Right hindlimb (tissue), 1 donor: Measurements from ENCODE around the gene NFIA.
A peak's percentile ranks its signal among the peaks of the same experiment; 100 is the strongest.
"Not testable (repeated sequence)": the region's sequence is repeated elsewhere in the genome, so short reads cannot be mapped to it uniquely, and the experiment has no call there.

Experiments used
- DNase-seq: peaks from one replicate; pipeline ENCODE4 v3.0.0-alpha.2; 2018

NFIA gene

DNA sequence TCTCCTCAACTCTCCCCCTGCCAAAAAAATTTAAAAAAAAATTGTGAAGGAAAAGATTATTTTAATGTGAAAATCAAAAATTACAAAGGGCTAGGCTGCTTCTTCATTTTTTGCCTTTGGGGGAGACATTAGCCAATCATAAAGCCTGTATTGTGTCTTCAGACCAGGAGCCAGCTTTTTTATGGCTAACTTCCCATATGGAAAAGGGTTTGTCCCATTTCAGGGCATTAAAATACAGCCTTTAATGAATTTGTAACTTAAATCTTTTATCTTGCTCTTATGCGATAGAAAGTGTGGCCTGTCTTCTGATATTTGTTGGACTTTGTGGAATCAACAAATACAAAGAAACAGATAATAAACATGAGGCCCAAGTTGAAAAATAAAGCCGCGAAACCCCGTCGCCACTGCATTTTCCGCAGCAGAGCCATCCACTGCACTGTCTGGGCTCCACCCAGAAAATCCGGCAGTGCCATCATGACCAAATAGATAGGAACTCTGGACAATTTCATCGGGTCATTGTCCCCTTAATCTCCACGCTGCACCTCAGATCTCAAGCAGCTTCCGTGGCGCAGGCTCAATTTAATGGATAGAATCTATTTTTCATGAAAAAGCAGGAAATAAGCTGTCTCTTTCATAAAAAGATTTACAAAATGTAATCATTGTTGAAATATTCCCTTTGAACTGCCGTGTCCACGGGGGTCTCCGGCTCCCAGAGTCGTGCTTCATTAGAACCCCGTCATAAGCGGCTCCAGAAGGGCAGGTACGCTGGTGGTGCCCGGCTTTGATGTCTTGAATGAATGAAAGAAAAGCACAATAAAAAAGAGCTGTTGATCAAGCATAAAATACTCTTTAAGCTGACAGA lies 365.0 kb downstream of the NFIA start:
- DNase-seq, result no peak

DNA sequence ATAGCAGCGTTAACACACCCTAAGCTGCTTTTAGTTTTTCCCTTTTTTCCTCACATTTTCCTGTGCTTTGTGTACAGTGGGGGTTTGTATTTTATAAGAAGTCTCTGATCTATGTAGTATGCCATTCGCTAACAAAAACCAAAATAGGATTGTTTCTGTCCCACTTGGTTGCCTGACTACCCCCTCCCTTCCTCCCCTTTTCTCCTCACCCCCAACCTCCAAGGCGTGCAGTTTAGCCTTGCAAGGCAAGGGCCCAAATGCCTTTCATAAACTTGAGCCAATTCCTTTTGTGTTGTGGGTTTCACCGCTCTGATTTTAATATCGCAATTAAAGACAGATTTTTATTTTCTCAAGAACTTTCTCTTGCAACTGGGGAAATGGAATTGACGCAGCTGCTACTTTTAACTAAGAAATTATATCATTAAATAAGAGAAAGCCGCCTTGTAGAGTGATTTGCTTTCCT lies 365.6 kb downstream of the NFIA start:
- DNase-seq, result no peak

DNA sequence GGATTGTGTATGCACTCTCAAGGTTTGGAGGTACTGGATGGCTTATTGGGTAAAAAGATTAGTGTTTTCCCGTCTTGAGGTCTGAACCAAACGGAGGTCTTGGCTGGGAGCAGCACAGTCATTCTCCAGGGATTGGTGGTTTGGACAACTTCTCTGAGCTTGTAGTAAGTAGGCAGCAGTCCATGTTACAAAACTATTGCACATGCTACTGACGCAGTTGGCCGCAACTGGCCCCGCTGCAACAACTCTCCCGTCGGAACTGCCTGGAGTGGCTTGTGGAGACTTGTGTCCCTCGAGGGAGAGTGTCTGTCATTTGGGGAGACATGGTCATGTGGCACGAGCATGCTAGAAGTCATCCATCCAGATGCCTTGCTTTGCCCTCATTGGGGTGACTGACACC lies 366.6 kb downstream of the NFIA start:
- DNase-seq, result peak; percentile 90

DNA sequence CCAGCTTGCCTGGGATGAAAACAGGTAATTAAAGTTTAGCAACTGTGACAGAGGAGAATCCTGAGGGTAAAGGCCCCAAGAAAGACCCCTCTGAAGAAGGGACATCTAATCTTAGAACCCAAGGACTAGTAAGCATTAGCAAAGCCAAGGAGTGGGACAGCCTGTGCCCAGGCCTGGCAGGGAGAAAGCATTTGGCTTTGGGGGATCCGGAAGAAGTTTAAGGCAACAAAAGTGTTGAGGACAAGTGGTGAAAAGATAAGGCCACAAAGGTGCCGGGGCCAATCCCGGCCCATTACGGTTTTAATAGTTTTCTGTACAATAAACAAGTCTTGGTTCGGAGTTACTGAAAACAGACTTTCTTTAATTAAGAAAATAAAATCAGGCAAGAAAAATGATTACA lies 367.0 kb downstream of the NFIA start:
- no peak for DNase-seq

DNA sequence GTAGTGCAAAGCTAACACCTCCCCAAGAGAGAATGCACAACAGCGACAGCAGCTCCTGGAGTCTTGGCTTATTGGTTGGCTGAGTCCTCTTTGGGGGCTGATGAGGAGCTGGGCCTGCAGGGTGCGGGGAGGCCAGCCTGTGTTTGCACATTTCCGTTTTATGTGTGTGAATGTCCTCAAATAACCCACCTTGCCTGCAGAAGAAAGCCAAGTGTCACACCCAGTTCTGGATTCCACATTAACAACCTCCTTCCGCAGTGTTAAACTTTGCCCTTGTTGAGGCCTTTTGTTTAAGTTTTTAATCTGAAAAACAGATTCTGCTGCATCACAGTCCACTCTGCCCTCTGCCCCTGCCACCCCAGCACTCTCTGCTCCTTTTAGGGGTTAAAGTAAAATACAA lies 368.1 kb downstream of the NFIA start:
- DNase-seq, result peak; percentile 48

DNA sequence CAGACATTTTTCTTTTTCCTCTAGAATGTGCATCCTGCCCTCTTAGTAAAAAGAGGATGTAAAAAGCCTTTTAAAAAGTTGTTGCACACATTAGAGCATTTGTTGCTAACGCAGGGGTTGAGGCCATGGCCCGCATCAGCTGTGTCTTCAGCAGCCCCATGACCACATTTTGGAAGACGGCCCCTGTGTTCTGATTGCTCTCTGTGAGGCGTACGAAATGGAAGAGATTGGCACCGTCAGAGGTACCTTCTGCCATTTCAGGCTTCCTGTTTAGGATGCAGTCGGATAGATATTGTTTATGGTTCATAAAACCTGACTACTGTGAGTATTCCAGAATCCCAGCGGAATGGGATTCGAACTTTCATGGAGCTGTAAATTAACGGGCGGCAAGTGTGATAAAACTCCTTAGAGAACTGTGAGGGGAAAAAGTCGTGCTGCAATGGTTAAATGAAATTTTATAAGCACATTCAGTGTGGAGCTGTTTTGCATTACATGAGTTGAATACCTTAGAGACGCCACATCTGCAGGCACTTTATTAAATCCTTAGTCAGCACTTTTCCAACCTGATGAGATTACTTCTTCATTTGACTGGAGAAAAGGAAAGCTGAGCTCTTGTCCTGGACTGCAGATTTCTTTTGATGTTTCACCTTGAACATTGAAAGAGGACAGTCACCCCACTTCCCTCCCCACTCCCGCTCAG lies 368.7 kb downstream of the NFIA start:
- DNase-seq, result peak; percentile 81

DNA sequence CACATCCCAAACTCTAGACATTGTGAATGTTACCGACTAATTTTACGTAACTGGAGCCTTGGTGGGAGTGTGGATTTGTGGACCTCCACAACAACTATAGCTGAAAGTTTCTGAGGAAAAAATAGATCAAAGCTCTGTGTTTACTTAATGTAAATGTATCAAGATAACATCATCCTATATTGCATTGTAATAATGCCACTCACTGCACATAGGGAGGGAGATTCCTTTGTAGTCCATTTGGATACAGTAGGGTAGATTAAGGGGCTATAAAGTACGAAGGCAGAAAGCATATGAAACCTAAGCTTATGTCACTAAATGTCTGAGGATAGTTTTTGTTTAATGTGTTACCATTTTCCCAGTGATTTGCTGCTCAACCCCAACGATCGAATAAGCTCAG lies 369.2 kb downstream of the NFIA start:
- DNase-seq, result no peak

DNA sequence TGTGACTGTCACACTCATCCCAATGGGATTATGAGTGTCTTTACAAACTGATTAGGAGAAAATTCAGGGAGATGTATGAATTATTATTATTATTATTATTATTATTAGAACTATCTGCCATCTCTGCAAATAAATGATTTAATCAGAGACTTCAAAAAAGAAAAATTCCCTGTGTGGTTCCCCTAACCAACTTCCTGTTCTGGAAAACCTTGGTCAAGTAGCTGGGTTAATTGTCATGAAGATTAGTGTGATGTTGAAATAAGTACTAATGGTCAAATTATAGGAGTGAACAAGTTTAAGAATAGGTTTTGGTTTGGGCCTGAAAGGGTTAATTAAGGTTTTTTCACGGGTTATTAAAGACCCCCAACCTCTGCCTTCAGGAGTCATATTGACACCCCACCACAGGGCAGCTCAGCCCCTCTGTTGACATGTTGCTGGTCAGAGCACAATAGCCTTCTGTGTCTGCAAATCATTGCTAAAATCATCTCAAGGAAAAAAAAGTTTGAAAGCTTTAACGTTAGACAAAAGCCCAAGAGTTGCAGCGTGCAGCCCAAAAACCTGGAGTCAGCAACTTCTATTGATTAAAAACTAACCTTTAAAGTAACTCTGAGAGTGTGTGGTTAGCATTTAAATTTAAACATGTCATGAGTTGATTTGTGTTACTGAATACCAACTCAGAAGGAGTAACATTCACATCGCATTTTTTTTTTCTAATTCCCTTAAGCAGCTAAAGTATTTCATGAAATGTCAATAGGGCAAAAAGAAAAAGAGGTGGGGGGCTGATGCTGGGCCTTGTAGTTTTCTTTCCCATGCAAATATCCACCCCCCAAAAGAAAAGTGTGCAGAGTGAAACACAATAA lies 370.0 kb downstream of the NFIA start:
- peak; percentile 36 for DNase-seq

DNA sequence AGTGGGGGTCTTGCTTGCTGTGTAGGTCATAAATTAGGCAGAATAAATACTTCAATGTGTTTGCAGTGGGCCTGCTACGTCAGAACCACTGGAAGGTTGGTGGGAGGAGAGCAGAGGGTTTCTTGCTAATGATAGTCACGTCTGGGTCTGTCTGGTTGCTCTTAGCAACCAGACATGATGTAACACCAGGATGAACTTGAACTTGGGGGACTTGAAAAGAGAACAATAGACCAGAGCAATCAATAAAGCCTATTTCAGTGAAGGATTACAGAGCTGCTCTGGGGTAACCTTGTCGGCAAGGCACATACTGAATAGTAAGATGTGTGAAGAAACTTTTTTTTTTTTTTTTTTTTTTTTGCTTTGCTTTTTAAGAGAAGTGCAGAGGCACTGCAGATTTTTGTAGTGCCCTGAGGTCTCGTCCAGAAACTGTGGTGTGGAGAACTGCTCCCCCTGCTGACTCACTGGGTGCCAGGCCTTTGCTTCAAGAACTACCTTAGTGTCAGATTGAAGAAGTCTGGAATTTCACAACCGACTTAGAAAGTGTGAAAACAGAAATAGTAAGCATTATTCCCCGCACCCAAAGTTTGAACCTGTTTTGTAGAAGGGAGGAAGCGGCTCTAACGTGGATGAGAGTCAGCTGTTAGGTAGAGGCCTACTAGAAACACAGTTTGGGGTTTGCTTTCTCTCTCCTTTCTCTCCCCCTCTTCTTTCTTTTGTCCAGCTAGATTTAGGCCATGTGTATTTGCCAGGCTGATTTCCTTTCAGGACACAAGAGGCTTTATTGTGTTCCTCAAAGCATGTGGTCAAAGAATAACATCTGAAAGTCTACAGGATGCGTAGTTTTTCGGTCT lies 371.0 kb downstream of the NFIA start:
- DNase-seq, result peak; percentile 93

DNA sequence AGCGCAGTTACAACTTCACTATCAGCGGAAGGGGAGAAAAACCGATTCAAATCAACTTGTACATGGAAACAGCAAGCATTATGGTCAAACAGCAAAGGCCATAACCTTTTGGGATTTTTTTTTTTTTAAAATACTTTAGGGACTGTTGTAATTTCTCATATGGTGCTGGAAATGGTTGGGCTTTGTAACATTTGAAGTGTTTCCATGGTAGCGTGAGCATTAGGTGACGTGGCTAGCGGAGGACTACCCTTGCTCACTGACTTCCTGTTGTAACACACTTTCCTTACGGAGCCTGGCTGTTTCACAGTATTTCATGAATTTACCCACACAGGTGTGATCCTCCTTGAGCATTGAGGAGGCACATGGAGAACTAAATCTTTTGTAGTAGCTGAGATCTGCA lies 373.0 kb downstream of the NFIA start:
- DNase-seq, result no peak

DNA sequence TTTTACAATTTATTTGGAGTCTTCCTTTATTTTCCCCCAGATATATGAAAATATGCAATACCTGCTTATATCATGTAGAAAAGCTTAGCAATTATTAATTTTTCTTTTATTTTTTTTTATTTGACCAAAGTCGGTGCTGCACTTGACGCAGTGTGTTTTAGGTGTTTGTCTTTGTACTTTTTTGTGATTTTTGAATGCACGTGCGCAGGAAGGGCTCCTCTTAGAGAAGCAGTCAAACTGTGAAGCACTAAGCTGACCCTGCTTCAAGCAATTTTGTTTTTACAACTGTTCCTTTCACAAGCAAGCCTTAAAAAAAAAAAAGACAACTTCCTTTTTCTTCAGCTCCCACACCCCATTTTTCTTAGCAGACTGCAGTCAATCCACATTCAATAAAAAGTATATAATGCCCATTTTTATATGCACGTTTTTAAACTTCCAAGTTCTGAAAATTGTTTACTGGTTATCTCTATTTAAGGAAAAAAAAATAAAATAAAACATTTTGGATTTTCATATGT lies 375.2 kb downstream of the NFIA start:
- no peak for DNase-seq

DNA sequence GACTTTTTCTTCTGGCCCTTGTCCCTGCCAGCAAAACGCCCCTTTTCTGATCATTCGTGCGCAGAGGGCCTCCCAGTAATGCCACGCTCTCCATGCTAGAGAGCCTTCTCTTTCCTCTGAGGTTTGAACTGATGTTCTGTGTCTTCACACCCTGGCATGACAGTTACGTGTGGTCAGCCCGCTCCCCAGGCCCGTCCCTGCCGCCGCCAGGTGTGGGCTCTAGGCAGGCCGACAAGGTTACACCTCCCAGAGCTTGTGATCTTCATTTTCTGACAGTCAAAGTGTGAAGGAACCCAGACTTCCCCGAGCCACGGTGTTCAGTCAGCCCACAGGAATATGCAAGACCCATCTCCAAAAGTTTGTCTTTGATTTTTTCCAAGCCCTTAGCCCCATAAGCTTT lies 377.0 kb downstream of the NFIA start:
- DNase-seq, result no peak

DNA sequence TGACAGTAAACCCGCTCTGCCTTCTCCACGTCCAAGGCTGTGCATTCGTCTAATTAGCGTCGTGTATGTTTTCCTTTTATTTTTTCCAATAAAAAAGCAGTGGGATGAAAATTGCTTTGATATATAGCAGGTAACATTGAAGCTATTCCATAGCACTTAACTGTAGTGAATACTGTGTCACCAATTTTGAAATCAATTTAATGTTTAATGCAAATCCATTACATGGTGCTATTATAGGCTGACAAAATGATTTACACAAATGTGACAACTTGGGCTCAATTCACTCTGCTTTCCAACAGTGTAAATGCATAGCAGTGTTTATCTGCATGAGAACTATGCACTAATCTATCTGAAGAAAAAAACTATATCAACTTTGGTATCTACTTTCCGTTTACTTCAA lies 377.8 kb downstream of the NFIA start:
- DNase-seq, result no peak

DNA sequence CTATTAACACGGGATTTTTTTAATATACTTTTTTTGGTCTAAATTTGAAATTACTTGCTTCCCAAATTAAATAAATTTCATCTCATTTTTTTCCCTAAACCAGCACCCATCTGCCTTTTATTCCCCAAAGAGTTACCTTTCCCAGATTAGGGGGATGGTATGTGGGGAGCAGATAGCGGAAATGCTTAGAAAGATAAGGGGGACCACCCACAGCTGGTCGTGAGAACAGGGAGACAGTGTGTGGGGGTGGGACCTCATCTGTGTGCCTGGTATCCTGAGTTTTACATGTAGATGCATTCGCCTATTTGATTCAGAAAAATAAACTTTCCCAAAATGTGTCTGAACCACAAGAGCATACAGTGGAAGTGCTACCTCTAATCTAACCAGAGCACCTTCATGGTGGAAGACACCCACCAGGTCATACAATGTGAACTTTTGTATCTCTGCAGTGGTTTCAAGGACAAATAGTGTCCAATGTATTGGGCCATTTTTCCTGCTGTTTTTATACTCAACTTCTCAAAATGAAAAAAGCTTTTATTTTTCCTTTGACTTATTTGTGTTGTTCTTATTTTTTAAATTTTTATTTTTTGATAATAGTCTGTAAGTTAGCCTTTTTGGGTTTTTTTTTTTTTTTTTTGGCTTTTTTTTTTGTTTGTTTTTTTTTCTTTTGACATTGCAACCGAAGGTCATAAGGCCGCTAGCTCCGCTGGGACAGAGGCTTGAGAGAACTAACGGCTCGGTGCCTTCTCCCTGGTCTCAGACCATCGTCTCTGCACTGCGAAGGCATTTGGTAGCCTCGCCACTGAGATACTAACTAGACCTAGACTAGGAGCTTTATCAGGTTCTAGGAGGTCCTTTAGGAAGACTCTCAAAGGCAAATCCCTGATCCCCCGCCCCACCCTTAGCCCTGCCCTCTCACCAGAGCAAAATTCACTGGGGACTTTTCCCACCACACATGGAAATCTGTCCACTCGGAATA lies 379.3 kb downstream of the NFIA start:
- no peak for DNase-seq

DNA sequence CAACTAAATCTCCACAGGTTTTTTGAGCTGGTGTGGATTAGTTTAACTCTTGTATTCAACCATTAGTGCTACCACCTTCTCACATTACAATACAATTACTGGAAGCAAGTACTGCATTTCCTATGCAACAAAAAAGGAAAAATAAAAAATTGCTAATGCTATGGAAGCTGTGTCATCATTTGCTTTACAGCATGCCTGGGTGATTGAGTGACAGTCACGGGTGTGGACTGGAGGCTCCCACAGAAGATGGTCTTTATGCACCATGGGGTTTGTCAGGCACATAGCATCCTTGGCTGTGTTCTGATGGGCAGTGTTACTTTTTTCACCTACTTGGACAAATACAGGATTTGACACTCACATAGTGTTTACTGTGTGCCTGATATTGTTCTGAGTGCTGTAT lies 380.3 kb downstream of the NFIA start:
- DNase-seq, result no peak

DNA sequence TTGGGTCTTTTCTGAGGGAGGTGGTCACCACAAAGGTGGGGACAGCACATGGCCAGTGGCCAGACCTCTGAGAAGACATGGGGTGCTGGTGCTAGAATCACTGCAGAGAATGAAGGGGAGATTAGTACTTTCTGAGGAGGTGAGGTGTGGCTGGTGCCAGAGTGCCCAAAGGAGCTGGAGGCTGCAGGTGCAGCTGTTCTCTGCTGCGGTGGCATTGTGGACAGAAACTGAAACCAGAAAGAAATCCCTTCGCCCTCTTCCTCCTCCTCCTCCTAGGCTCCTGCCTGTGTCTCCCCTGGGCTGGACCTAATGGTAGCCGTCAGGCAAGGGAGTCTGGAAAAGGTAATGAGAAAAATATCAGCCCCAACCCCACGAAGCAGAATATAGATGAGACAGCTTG lies 380.9 kb downstream of the NFIA start:
- no peak for DNase-seq

DNA sequence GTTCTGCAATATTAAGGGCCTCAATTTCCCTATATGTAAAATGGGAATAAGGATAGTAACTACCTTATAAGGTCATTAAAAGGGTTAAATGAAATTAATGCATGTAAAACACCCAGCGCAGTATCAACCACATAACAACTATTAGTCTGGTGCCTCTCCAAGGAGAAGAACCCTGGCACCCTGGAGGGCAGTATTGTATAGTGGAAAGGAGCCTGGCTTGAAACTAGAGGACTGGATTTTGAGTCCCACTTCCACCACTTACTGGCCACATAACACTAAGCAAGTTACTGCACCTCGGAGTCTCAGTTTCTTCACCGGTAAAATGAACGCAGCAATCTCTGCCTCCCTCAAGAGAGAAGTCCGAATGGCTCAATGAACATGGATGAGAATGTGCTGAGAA lies 385.5 kb downstream of the NFIA start:
- not testable (repeated sequence) for DNase-seq

DNA sequence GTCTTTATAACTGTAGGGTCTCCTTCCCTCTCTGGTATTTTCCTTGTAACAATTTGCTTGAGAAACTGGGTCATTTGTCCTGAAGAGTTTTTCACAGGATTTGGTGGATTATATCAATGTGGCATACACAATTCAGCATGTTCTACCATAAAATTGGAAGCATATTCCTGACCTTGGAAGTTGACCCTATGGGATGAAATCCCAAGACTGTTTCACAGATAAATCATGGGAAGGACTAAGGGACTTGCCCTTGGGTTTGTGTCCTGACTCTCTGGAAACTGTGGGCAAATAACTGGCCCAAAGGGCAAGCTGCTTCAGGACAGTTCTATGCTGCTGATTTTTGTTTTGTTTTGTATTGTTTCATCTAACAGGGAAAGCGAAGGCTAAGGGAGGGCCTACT lies 387.0 kb downstream of the NFIA start:
- no peak for DNase-seq

DNA sequence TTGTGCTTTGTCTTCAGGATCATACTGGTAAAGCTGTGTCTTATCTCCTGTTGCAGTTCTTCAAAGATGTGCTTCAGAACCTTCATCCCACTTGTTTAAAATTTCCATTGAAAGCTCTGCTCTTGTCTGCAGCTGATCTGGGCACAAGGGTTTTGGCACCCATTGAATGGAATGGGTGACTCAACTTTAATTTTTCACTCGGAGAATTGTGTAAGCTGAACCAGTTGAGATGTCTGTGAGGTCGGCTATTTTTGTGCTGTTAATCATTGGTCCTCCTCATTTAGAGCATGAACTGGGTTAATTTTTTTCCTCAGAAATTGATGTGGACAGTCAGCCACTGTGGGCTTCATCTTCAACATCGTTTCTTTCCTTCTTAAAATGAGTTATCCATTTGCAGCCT lies 390.5 kb downstream of the NFIA start:
- DNase-seq, result no peak

DNA sequence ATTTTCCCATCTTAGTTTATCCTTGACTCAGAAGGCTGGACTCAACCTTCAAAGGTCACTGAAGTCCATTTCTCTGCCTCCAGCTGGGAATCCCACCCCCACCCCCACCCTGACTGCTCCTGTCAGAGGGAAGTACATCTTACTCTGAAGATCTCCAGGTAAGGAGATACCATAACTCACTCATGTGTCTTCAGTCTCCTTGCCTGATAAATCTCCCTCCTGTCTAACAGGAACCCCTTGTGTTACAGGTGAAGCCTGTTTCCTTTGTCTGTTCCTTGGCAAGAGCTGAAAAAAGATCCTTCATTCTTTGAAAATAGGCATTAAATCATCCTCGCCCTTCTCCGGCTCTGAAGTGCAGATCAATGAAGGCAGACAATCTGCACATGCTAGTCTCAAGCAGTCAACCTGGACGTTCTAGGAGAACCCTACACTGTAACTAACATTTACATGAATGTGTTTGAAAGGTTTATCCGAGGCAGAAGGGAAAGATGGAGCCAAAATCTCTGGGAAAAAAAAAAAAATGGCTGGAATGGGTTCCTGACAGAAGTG lies 392.0 kb downstream of the NFIA start:
- DNase-seq, result no peak

DNA sequence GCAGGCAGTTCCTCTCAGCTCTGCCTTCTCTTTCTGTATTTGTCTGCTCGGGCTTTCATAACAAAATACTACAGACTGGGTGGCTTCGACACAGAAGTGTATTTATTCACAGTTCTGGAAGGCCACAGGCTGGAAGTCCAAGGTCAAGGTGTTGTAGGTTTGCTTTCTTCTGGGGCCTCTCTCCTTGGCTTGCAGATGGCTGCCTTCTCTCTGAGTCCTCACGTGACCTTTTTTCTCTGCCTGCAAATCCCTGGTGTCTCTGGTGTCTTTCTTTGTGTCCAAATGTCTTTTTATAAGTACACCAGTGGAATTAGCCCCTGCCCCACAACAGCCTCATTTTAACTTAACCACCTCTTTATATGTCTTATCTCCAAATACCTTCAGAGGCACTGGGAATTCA lies 392.6 kb downstream of the NFIA start:
- no peak for DNase-seq
